HG02840 (cell line): ENCODE data around the gene TMOD3.
"Not testable (repeated sequence)": the region's sequence is repeated elsewhere in the genome, so short reads cannot be mapped to it uniquely, and the experiment has no call there.

Experiments used
- ATAC-seq: cut with Tn5 transposase; IDR thresholded peaks from one replicate; pipeline ENCODE4 v1.9.1; 2021; ENCODE audit warnings: mild to moderate bottlenecking, moderate library complexity, moderate number of reproducible peaks; ENCODE audit not compliant: unreplicated experiment, low FRiP score

Gene TMOD3

DNA sequence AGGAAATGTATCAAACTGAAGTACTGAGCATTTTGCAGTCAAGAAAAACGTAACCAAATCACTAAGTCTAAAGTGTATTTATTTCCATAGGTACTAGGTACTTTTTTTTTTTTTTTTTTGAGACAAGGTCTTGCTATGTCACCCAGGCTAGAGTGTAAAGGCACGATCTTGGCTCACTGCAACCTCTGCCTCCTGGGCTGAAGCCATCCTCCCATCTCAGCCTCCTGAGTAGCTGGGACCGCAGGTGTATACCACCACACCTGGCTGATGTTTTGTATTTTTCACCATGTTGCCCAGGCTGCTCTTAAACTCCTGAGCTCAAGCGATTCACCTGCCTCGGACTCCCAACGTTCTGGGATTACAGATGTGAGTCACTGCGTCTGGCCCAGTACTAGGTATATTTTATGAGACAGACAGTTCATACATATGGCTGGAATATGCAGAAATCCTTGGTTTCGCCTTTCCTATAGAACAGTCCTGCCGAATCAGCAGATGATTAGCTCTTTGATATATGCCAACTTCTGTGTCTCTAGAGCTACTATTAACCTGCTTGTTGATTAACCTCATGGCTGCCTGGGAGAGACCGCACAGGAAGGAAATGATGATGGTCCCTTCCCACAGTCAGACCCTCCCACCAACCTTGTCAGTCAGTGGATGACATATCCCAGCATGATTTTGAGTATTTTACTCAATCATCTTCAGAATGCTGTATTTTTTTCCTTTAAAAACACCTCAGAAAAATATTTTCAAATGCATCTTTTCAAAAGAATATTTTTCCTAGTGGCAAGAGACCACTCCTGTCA is 32.3 kb downstream of the TMOD3 start:
- no peak for ATAC-seq

GRCh38 chr15:51863131-51863530 is 33.7 kb downstream of the TMOD3 start:
- no peak for ATAC-seq

DNA sequence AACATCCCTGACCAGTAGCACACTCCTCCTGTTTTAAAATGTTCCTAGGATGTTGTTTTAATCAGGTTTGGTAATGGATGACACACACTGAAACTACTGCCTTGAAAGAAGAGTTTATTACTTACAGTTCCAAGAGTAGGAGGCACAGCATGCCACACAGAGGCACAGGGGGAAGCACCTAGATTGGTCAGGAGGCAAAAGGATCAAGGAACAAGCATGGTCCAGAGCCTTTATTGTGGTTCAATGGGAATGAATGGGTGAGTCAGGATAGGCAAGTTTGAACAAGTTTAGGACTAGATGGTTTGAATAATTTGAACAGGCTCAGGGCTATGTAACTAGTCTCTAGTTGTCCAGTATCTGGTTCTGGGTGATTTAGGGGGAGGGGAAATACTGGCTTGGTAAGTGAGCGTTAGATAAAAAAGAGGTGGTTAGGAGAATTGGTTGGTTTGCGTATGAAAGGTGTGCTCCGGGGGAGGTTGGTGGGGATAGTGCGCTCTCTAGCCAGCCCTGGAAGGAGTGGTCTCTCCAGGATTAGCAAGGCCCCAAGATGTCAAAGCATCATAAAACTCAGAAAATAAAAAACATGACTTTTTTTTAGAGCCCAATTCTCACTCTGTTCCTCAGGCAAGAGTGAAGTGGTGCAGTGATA is 35.1 kb downstream of the TMOD3 start:
- ATAC-seq = no peak

DNA sequence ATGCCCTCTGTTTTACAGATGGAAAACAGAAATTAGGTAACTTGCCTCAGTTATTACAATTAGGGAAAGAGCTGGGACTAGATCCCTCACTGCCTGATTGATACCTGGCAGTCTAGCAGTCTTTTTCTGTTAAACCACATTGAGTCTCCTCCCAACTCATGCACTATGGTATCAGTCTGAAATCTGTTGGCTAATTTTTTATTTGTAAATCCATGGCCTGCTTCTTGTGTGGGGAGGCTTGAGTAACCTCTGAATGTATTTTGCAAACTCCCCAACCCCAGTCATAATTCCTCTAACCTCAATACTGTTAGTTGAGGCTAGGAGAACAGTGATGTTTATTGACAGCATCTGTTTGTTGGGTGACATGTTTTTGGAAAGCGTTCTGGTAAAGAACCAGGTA is 35.9 kb downstream of the TMOD3 start:
- no peak for ATAC-seq

GRCh38 chr15:51866161-51866560 is 36.7 kb downstream of the TMOD3 start:
- no peak for ATAC-seq

GRCh38 chr15:51866751-51867150 is 37.3 kb downstream of the TMOD3 start:
- ATAC-seq = no peak

DNA sequence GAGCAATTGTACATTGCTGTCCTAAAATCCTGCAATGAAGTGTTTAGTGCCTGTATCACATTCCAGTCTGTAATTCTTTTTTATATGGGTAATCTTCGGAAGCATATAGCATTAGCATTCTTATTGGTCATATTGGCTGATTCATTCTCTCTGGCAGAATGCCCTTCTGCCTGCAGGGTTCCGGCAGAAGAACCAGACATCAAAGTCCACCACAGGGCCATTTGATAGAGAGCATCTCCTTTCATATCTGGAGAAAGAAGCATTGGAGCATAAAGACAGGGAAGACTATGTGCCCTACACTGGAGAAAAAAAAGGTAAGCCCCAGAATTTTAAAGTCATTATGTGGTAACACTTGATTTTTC is 39.6 kb downstream of the TMOD3 start:
- ATAC-seq = no peak

DNA sequence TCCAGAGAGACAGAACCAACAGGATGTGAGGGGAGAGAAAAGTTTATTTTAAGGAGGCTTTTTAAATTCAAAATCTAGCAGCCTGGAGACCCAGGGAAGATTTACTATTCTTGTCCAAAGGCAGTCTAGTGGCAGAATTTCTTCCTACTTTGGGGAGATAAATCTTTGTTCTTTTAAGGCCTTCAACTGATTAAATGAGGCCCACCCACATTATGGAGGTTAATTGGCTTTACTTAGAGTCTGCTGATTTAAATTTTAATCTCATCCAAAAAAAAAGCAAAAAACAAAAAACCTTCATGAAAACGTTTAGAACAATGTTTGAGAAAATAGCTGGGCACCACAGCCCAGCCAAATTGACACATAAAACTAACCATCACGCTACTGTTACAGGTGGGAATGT is 41.3 kb downstream of the TMOD3 start:
- no peak for ATAC-seq

GRCh38 chr15:51874751-51875644 is 45.5 kb downstream of the TMOD3 start:
- ATAC-seq = no peak

- ATAC-seq = no peak
Observed at GRCh38 chr15:51876169-51876568, 46.7 kb downstream of the TMOD3 start.

GRCh38 chr15:51878446-51879386 is 49.3 kb downstream of the TMOD3 start:
- no peak for ATAC-seq

- no peak for ATAC-seq
Observed at GRCh38 chr15:51879555-51879954, 50.1 kb downstream of the TMOD3 start.

DNA sequence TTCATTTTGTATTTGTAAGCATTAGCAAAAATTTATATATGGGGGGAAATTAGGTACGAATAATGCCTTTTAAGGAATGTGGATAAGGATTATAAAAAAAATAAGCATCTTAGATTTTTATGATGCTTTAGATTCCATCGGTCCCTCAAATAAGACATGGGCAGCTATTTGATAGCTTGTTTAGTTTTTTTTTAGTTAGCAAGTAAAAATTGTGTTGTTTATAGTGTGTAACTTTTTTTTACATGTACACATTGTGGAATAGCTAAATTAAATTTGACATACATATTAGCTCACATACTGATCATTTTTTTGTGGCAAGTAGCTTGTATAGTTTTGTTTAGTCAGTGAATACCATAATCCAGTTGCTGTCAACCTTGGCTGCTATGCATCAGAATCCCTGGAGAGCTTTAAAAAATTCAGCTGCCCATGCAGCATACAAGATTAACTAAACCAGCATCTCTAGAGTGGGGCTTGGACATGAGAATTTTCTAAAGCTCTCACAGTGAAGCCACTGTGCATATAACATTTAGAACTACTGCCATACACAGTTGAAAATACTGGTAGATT is 53.9 kb downstream of the TMOD3 start:
- ATAC-seq = no peak

- no peak for ATAC-seq
Observed at GRCh38 chr15:51884041-51884440, 54.6 kb downstream of the TMOD3 start.

- no peak for ATAC-seq
Observed at GRCh38 chr15:51884517-51885236, 55.2 kb downstream of the TMOD3 start.

GRCh38 chr15:51885758-51886157 is 56.3 kb downstream of the TMOD3 start:
- ATAC-seq = not testable (repeated sequence)

DNA sequence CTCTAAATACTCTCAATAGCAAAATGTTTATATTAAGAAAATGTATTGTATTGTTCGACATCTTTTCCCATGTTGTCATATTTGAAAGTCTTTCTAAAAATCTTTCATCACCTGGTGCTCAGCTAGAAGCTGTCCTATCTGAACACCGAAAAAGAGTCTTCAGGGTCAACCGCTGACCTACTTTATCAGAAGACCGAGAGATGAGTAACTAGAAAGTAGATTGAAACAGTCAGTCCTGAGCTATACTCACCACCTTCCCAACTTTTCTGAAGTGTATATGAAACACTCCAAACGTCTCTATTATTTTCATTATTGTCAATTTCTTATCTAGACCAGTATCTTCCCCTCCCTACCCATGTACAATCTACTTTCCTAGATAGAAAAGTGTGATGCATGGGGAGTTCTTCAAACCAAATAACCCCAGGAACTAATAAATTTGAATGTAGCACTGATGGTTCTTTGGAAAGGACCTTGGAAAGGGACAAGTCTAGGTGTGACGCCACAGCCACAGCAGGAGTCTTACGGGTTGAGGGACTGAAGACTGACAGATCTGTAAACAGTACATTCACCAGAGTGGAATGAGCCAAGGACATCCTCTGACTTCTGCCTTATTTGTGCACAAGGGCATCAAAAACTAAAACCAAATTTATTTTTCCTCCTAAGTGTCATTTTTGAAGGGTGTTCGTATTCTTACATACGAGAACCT is 58.6 kb downstream of the TMOD3 start:
- no peak for ATAC-seq

DNA sequence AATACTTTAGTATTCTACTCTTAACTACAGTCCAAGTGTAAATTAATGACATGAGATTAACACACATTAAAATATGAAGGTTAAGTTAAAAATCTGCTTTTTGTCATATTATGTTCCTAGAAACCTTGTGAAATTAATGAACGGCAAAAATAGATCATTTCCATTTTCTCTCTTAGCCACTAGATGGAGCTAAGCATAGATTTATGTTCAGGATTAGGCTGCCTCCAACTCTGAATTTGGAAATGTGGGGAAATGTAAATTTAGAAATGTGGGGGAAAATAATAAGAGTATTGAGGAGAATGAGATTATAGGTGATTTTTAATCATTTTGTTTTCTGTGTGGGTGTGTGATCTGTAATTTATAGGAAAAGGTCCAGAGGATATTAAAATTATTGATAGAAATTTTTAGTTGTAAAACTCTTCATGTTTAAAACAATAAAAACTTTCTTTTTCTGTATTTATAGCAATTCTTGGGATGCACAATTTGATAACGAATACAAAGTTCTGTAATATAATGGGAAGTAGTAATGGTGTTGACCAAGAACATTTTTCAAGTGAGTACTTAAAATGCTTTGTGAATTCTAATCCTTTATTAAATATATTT is 59.2 kb downstream of the TMOD3 start:
- ATAC-seq = no peak
